Spleen (tissue), 7 donors: Measurements from ENCODE around the gene CAMTA1.

Experiments used
- POLR2A ChIP-seq, 3 donors: fragments of 450-650 bp; IDR thresholded peaks; one replicate each; pipeline ENCODE4 v1.5.1; 2017; ENCODE audit warnings: antibody characterized with exemption in 3 of 3, mild to moderate bottlenecking in 1 of 3
- POLR2AphosphoS5 ChIP-seq, 3 donors: sonication (generic); formaldehyde crosslinking; IDR thresholded peaks; one replicate each; pipeline ENCODE4 v1.5.1; 2017; ENCODE audit warnings: antibody characterized with exemption in 3 of 3
- TF ChIP-seq, protein P1 (sequence below), 11 experiments: fragments of 200-600 bp in 7 of 11; fragments of 450-650 bp in 4 of 11; sonication (generic) in 4 of 11; IDR thresholded peaks in 8 of 11; conservative IDR thresholded peaks in 3 of 11; 1 replicate in 7 of 11; 2 replicates in 4 of 11; pipeline versions ENCODE4 v1.4.0 to v1.8.0; 2016 to 2021; ENCODE audit warnings: antibody characterized with exemption in 11 of 11, inconsistent platforms in 4 of 11, mild to moderate bottlenecking in 1 of 11
- donor health status: DM: no; HTN: no; CAD: no; lungs with moderate emphysema.
- donor health status: DM: no; HTN: no; CAD: no.
- donor health status: DM: no; HTN: no; CAD: no.

GRCh38 chr1:7449750-7450149, 664.5 kb downstream of the CAMTA1 start:
- TF ChIP-seq, protein P1, sequence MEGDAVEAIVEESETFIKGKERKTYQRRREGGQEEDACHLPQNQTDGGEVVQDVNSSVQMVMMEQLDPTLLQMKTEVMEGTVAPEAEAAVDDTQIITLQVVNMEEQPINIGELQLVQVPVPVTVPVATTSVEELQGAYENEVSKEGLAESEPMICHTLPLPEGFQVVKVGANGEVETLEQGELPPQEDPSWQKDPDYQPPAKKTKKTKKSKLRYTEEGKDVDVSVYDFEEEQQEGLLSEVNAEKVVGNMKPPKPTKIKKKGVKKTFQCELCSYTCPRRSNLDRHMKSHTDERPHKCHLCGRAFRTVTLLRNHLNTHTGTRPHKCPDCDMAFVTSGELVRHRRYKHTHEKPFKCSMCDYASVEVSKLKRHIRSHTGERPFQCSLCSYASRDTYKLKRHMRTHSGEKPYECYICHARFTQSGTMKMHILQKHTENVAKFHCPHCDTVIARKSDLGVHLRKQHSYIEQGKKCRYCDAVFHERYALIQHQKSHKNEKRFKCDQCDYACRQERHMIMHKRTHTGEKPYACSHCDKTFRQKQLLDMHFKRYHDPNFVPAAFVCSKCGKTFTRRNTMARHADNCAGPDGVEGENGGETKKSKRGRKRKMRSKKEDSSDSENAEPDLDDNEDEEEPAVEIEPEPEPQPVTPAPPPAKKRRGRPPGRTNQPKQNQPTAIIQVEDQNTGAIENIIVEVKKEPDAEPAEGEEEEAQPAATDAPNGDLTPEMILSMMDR (IDR thresholded peaks at IDR 0.05 in 8 of 11, conservative IDR thresholded peaks at IDR 0.05 in 3 of 11) = no peak
- TF ChIP-seq POLR2A (IDR thresholded peaks at IDR 0.05) (no peak), POLR2AphosphoS5 (IDR thresholded peaks at IDR 0.05) (no peak)
